SK-N-SH treated with all-trans-retinoic acid at 6 μM for 48 hours (cell line): ENCODE data around the gene TMC7.

ENCODE experiments used
- ATAC-seq: fragments of 200-7000 bp; cut with Tn5 transposase; 3 replicates; pipeline ENCODE4 v1.9.1; 2020; ENCODE audit warnings: mild to moderate bottlenecking, moderate library complexity
- ARNTL ChIP-seq: fragments of 450-650 bp; formaldehyde crosslinking; IDR thresholded peaks from 2 replicates; pipeline ENCODE4 v1.5.0; 2020; ENCODE audit warnings: low read depth, mild to moderate bottlenecking, moderate library complexity, borderline replicate concordance
- BACH2 ChIP-seq: fragments of 250-450 bp; sonication (Bioruptor Pico); IDR thresholded peaks from 2 replicates; pipeline ENCODE4 v1.9.0; 2021; ENCODE audit warnings: mild to moderate bottlenecking, borderline replicate concordance
- CREB5 ChIP-seq: fragments of 250-450 bp; sonication (Bioruptor Pico); IDR thresholded peaks from 2 replicates; pipeline ENCODE4 v1.5.1; 2020; ENCODE audit warnings: low read depth, mild to moderate bottlenecking, moderate library complexity
- CSDC2 ChIP-seq: fragments of 250-450 bp; sonication (Bioruptor Pico); IDR thresholded peaks from 2 replicates; pipeline ENCODE4 v1.5.0; 2020; ENCODE audit warnings: mild to moderate bottlenecking, moderate library complexity
- CSRNP3 ChIP-seq: fragments of 250-450 bp; sonication (Bioruptor Pico); IDR thresholded peaks from 2 replicates; pipeline ENCODE4 v1.5.1; 2021; ENCODE audit warnings: mild to moderate bottlenecking, moderate library complexity
- ESRRG ChIP-seq: fragments of 250-450 bp; sonication (Bioruptor Pico); IDR thresholded peaks from 2 replicates; pipeline ENCODE4 v1.6.1; 2021; ENCODE audit warnings: mild to moderate bottlenecking
- GLIS3 ChIP-seq: fragments of 250-450 bp; sonication (Bioruptor Pico); IDR thresholded peaks from 2 replicates; pipeline ENCODE4 v1.5.0; 2020; ENCODE audit warnings: mild to moderate bottlenecking, moderate library complexity
- ISL1 ChIP-seq: fragments of 250-450 bp; sonication (Bioruptor Pico); IDR thresholded peaks from 2 replicates; pipeline ENCODE4 v2.1.2; 2022; ENCODE audit warnings: mild to moderate bottlenecking, moderate library complexity
- OSR1 ChIP-seq: fragments of 250-450 bp; sonication (Bioruptor Pico); IDR thresholded peaks from 2 replicates; pipeline ENCODE4 v1.8.0; 2022; ENCODE audit warnings: moderate library complexity, mild to moderate bottlenecking, inconsistent platforms
- PATZ1 ChIP-seq: fragments of 250-450 bp; sonication (Bioruptor Pico); IDR thresholded peaks from 2 replicates; pipeline ENCODE4 v1.8.0; 2020; ENCODE audit warnings: mild to moderate bottlenecking, moderate library complexity, borderline replicate concordance
- POU6F1 ChIP-seq: fragments of 250-450 bp; sonication (Bioruptor Pico); IDR thresholded peaks from 2 replicates; pipeline ENCODE4 v1.8.0; 2021; ENCODE audit warnings: low read depth, mild to moderate bottlenecking, moderate library complexity, borderline replicate concordance
- RARB ChIP-seq: fragments of 250-450 bp; sonication (Bioruptor Pico); IDR thresholded peaks from 2 replicates; pipeline ENCODE4 v1.8.0; 2021; ENCODE audit warnings: mild to moderate bottlenecking, moderate library complexity
- SNAI2 ChIP-seq: fragments of 250-450 bp; sonication (Bioruptor Pico); IDR thresholded peaks from 2 replicates; pipeline ENCODE4 v1.5.0; 2020; ENCODE audit warnings: mild to moderate bottlenecking, moderate library complexity
- TCF4 ChIP-seq: fragments of 250-450 bp; sonication (Bioruptor Pico); IDR thresholded peaks from 2 replicates; pipeline ENCODE4 v1.8.0; 2021; ENCODE audit warnings: mild to moderate bottlenecking, moderate library complexity, borderline replicate concordance
- TSHZ2 ChIP-seq: fragments of 250-450 bp; sonication (Bioruptor Pico); IDR thresholded peaks from 2 replicates; pipeline ENCODE4 v1.5.0; 2020; ENCODE audit warnings: mild to moderate bottlenecking, moderate library complexity
- ZC3H10 ChIP-seq: fragments of 250-450 bp; sonication (Bioruptor Pico); IDR thresholded peaks from 2 replicates; pipeline ENCODE4 v1.5.1; 2021; ENCODE audit warnings: mild to moderate bottlenecking, moderate library complexity
- ZFP3 ChIP-seq: fragments of 250-450 bp; sonication (Bioruptor Pico); IDR thresholded peaks from 2 replicates; pipeline ENCODE4 v1.5.0; 2020; ENCODE audit warnings: mild to moderate bottlenecking, moderate library complexity
- ZFP30 ChIP-seq: fragments of 450-650 bp; formaldehyde crosslinking; IDR thresholded peaks from 2 replicates; pipeline ENCODE4 v1.5.0; 2022; ENCODE audit warnings: mild to moderate bottlenecking, moderate library complexity
- ZNF70 ChIP-seq: fragments of 450-650 bp; formaldehyde crosslinking; IDR thresholded peaks from 2 replicates; pipeline ENCODE4 v1.5.0; 2020; ENCODE audit warnings: mild to moderate bottlenecking, moderate library complexity

Gene TMC7

GRCh38 chr16:19021747-19022146, 38.0 kb downstream of the TMC7 start:
- no peak for ATAC-seq
- TF ChIP-seq ZC3H10 (CRISPR knock-in tag) (no peak), CSDC2 (CRISPR knock-in tag) (no peak), ZFP3 (no peak), PATZ1 (CRISPR knock-in tag) (no peak), OSR1 (CRISPR knock-in tag) (no peak), RARB (no peak), SNAI2 (CRISPR knock-in tag) (no peak)

- TF ChIP-seq ESRRG (CRISPR knock-in tag) = no peak
- no peak for TF ChIP-seq ZFP30 (CRISPR knock-in tag)
- no peak for TF ChIP-seq ISL1
- no peak for TF ChIP-seq GLIS3
- no peak for TF ChIP-seq ZC3H10 (CRISPR knock-in tag)
- no peak for TF ChIP-seq RARB
- TF ChIP-seq SNAI2 (CRISPR knock-in tag) = no peak
- no peak for TF ChIP-seq BACH2 (CRISPR knock-in tag)
- no peak for TF ChIP-seq OSR1 (CRISPR knock-in tag)
- no peak for TF ChIP-seq CREB5 (CRISPR knock-in tag)
- no peak for TF ChIP-seq ZNF70 (CRISPR knock-in tag)
- ATAC-seq = no peak
Measured at GRCh38 chr16:19027416-19027815, 43.7 kb downstream of the TMC7 start.

- TF ChIP-seq ZFP30 (CRISPR knock-in tag) = no peak
- TF ChIP-seq TCF4 (CRISPR knock-in tag) = no peak
- no peak for TF ChIP-seq SNAI2 (CRISPR knock-in tag)
- no peak for TF ChIP-seq PATZ1 (CRISPR knock-in tag)
- TF ChIP-seq POU6F1 (CRISPR knock-in tag) = no peak
- no peak for TF ChIP-seq TSHZ2
- TF ChIP-seq CSRNP3 (CRISPR knock-in tag) = no peak
- no peak for TF ChIP-seq GLIS3
- TF ChIP-seq ARNTL = no peak
- no peak for TF ChIP-seq CSDC2 (CRISPR knock-in tag)
- no peak for TF ChIP-seq ISL1
- TF ChIP-seq CREB5 (CRISPR knock-in tag) = no peak
- no peak for TF ChIP-seq OSR1 (CRISPR knock-in tag)
- no peak for ATAC-seq
Measured at GRCh38 chr16:19029980-19030379, 46.2 kb downstream of the TMC7 start.
